Thyroid gland (tissue), 4 donors: ENCODE measurements around the gene PLA2G4A.

Experiments
- CTCF ChIP-seq, 6 experiments: fragments of 200-600 bp in 3 of 6; fragments of 450-650 bp in 3 of 6; sonication (generic) in 3 of 6; IDR thresholded peaks; one replicate each; pipeline ENCODE4 v1.5.1; 2016 to 2019; ENCODE audit warnings: antibody characterized with exemption in 6 of 6, mild to moderate bottlenecking in 2 of 6, inconsistent platforms in 1 of 6, moderate library complexity in 1 of 6
- POLR2A ChIP-seq, 2 donors: fragments of 450-650 bp; IDR thresholded peaks; one replicate each; pipeline ENCODE4 v1.6.1; 2017; ENCODE audit warnings: antibody characterized with exemption in 2 of 2, mild to moderate bottlenecking in 2 of 2, moderate library complexity in 1 of 2

DNA sequence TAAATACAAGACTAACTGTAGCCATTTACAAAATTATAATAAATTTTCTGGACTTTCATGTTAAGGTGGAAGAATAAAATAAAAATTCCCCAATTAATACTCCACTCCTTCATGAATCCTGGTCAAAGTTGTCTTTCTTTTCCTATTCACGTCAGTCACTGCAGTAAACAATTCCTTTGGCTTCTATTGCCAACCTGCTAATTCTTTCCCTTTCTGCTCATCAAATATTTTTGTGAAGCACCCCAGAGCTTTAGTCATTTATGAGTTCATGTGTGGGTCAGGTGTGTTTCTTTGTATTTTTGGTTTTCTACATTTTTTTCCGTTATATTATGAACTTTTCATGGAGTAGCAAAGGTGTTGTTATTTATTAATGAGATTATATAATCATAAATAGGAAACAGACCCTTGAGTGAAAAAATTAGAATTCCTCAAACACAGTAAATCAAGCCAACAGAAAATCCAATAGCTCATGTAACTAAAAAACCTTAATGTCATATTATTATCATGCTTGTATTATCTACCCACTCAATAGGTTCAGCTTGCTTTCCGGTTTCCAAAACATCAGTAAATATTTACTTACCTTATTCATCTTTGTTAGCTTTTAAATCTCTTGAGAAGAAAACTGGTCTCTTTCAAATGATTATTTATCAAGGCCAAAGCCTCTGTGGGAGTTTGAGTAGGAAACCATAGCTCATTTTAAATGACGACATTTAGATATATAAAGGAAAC, 29.6 kb upstream of the PLA2G4A start:
- TF ChIP-seq CTCF (IDR thresholded peaks at IDR 0.05): no peak
- TF ChIP-seq POLR2A (IDR thresholded peaks at IDR 0.05): no peak
